T-helper 2 cell treated with Interferon-gamma antibody and Interleukin-4, amounts not matched to agents 5 μg/mL and 100 μg/mL, for 36 hours (primary cell): ENCODE data around the gene CAMTA1.
A peak's percentile ranks its signal among the peaks of the same experiment; 100 is the strongest.

ENCODE experiments used
- DNase-seq: peaks from one replicate; pipeline ENCODE4 v3.0.0; 2021; ENCODE audit warnings: low spot score
- H3K27ac Mint-ChIP-seq: one replicate; pipeline ENCODE4 v1.8.0; 2021; ENCODE audit warnings: mild to moderate bottlenecking, mixed read lengths
- H3K27me3 Mint-ChIP-seq: one replicate; pipeline ENCODE4 v1.8.0; 2021; ENCODE audit warnings: low read depth, mixed read lengths
- H3K36me3 Mint-ChIP-seq: one replicate; pipeline ENCODE4 v1.8.0; 2021; ENCODE audit warnings: low read depth, mixed read lengths
- H3K4me1 Mint-ChIP-seq: one replicate; pipeline ENCODE4 v1.8.0; 2021; ENCODE audit warnings: low read depth, mixed read lengths
- H3K4me3 Mint-ChIP-seq: one replicate; pipeline ENCODE4 v1.8.0; 2022; ENCODE audit warnings: mild to moderate bottlenecking, moderate library complexity, mixed read lengths
- H3K9me3 Mint-ChIP-seq: one replicate; pipeline ENCODE4 v1.8.0; 2021; ENCODE audit warnings: mixed read lengths

Gene CAMTA1

DNA sequence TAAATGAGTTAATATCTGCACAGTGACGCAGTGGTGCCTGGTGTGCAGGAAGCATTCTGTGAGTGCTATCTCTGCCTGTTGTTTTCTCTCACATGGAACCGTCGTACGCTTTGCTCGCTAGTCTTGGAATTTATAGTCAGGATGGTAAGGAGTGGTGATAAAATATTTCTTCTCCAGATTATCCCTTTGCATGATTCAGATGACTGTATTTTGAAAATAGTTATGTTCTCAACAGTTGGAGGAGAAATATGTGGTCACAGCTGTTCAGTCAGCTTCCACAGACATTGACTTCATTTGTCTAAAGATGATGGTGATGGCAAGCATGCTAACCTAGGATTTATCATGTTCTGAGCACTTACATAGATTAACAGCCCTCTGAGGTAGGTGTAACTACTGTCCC is 944.5 kb downstream of the CAMTA1 start:
- DNase-seq, result no peak
- Mint-ChIP-seq H3K27me3 (peaks cover 14% of the 10 kb centered on the region), H3K9me3 (no peaks in the 10 kb centered on the region), H3K27ac (no peak overlapping the region), H3K36me3 (no peaks in the 10 kb centered on the region), H3K4me3 (no peak overlapping the region), H3K4me1 (no peaks in the 10 kb centered on the region)

DNA sequence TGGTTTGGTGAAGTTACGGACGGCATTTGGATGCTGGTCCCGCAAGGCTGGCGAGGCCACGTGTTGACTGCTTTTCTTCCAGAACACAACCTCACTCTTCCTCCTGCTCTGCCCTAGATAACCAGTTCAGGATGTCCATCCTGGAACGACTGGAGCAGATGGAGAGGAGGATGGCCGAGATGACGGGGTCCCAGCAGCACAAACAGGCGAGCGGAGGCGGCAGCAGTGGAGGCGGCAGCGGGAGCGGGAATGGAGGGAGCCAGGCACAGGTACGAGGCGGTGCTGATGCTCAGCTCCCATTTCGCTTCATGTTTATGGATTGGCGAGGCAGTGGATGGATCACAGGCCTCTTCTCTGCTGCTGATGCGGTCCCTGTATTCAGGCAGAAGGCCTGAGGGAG is 947.1 kb downstream of the CAMTA1 start:
- Mint-ChIP-seq H3K36me3 (no peaks in the 10 kb centered on the region), H3K27ac (no peak overlapping the region), H3K9me3 (no peaks in the 10 kb centered on the region), H3K27me3 (peaks cover 6% of the 10 kb centered on the region), H3K4me1 (no peaks in the 10 kb centered on the region), H3K4me3 (no peak overlapping the region)
- no peak for DNase-seq

DNA sequence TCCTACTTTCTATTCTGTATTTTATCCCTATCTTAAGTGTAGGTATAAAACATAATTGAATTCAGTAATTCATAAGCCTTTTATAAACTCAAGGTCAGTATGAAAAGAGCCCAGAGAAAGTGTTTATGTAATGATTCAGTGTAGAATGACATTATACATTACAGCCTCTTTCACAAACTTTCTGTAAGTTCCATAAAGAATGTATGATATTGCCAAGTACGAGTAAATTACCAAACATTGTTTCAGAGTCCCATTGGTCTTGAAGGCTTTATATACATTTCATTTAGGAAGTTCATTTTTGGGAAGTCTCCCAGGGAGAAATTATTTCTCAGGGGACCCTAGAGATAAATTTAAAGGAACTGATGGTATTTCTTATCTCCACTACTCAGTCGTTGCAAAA is 948.0 kb downstream of the CAMTA1 start:
- DNase-seq, result no peak

DNA sequence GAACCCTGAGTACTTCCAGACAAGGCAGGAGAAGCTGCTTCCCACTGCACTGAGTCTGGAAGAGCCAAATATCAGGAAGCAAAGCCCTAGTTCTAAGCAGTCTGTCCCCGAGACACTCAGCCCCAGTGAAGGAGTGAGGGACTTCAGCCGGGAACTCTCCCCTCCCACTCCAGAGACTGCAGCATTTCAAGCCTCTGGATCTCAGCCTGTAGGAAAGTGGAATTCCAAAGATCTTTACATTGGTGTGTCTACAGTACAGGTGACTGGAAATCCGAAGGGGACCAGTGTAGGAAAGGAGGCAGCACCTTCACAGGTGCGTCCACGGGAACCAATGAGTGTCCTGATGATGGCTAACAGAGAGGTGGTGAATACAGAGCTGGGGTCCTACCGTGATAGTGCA is 952.8 kb downstream of the CAMTA1 start:
- Mint-ChIP-seq H3K36me3 (no peaks in the 10 kb centered on the region), H3K27me3 (no peaks in the 10 kb centered on the region)

More for the DNA sequence above, 948.0 kb downstream of the CAMTA1 start:
- H3K9me3 Mint-ChIP-seq, result no peaks in the 10 kb centered on the region
- no peak overlapping the region for H3K27ac Mint-ChIP-seq
- H3K4me1 Mint-ChIP-seq, result no peaks in the 10 kb centered on the region
- no peaks in the 10 kb centered on the region for H3K36me3 Mint-ChIP-seq
- no peak overlapping the region for H3K4me3 Mint-ChIP-seq
- H3K27me3 Mint-ChIP-seq, result peaks cover 6% of the 10 kb centered on the region

DNA sequence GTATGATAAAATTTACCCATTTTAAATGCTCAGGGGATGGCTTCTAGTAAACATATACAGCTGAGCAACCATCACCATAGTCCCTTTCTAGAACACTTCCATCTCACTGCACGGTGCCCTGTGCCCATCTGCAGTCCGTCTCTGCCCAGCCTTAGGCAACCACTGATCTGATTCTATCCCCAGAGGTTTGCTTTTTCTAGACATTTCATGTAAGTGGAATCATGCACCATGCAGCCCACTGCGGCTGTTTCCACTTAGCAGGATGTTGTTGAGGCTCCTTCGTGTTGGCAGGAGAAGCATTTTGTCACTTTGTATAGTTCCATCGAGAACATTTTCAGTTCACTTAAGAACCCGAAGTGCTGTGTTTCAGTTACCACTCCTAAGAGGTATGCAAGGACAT is 958.1 kb downstream of the CAMTA1 start:
- Mint-ChIP-seq H3K27ac (no peak overlapping the region), H3K36me3 (no peaks in the 10 kb centered on the region), H3K9me3 (no peaks in the 10 kb centered on the region), H3K27me3 (no peaks in the 10 kb centered on the region), H3K4me3 (no peak overlapping the region), H3K4me1 (no peaks in the 10 kb centered on the region)
- DNase-seq, result no peak

More for the DNA sequence above, 952.8 kb downstream of the CAMTA1 start:
- Mint-ChIP-seq H3K4me1 (no peaks in the 10 kb centered on the region), H3K9me3 (no peaks in the 10 kb centered on the region), H3K27ac (no peak overlapping the region), H3K4me3 (no peak overlapping the region)
- no peak for DNase-seq

DNA sequence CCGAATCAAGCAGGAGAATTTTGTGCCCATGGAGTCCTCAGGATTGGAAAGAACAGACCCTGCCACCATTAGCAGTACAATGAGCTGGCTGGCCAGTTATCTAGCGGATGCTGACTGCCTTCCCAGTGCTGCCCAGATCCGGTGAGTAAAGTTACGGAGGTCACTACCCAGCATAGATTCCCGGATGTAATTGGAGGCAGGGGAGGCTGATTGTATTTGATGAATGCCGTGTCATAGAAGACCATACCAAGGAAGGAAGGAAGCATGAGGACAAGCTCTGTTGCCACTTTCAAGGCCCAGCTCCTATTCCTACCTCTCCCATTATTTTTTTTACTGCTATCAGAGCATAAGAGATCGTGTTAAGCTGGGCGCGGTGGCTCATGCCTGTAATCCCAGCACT is 959.6 kb downstream of the CAMTA1 start:
- H3K27me3 Mint-ChIP-seq, result no peaks in the 10 kb centered on the region
- H3K4me3 Mint-ChIP-seq, result no peak overlapping the region
- H3K36me3 Mint-ChIP-seq, result no peaks in the 10 kb centered on the region
- no peaks in the 10 kb centered on the region for H3K9me3 Mint-ChIP-seq
- no peak for DNase-seq
- H3K27ac Mint-ChIP-seq, result no peak overlapping the region
- no peaks in the 10 kb centered on the region for H3K4me1 Mint-ChIP-seq

DNA sequence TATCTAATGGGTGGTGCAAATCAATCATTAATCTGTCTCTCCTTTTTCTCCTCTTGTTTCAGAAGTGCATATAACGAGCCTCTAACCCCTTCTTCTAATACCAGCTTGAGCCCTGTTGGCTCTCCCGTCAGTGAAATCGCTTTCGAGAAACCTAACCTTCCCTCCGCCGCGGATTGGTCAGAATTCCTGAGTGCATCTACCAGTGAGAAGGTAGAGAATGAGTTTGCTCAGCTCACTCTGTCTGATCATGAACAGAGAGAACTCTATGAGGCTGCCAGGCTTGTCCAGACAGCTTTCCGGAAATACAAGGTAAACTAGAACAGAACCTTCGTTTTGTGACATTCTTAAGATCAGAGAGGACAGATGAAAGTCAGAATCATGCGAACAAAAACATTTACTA is 960.5 kb downstream of the CAMTA1 start:
- Mint-ChIP-seq H3K9me3 (no peaks in the 10 kb centered on the region), H3K36me3 (no peaks in the 10 kb centered on the region), H3K4me3 (no peak overlapping the region), H3K27me3 (no peaks in the 10 kb centered on the region), H3K27ac (no peak overlapping the region), H3K4me1 (no peaks in the 10 kb centered on the region)
- no peak for DNase-seq

DNA sequence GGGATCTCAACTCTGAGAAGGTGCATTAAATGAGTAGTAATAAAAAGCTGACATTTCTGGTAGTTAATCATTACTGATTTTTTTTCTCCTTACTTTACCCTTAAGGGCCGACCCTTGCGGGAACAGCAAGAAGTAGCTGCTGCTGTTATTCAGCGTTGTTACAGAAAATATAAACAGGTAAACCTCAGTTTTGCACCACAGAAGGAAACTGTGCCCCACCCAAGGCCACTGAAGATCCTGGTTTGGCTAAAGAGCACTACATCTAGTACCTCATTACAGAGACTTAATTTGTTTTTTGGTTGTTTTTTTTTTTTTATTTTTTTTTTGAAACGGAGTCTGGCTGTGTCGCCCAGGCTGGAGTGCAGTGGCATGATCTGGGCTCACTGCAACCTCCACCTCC is 962.4 kb downstream of the CAMTA1 start:
- Mint-ChIP-seq H3K9me3 (no peaks in the 10 kb centered on the region), H3K4me1 (peaks cover 5% of the 10 kb centered on the region), H3K4me3 (no peak overlapping the region), H3K36me3 (no peaks in the 10 kb centered on the region), H3K27me3 (peaks cover 3% of the 10 kb centered on the region), H3K27ac (no peak overlapping the region)
- no peak for DNase-seq

DNA sequence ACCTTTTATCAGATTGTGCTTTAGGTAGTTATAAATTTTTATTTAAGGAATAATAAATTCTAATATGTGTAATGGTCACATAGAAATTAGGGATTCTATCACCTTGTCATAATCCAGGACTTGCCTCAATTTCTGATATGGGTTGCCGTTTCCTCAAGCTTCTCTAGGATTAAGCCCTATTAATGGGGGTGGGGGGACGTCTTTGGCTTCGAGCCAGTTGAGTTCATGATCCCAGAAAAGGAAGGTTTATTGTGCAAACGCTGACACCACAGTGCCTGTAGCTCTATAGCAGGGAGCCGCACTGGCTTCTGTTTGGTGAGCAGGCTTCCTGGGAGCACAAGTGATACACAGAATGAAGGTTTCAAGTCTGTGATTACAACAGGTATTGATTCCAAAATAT is 963.9 kb downstream of the CAMTA1 start:
- Mint-ChIP-seq H3K36me3 (no peaks in the 10 kb centered on the region), H3K27me3 (peaks cover 18% of the 10 kb centered on the region), H3K4me1 (peaks cover 11% of the 10 kb centered on the region), H3K9me3 (no peaks in the 10 kb centered on the region), H3K27ac (no peak overlapping the region), H3K4me3 (no peak overlapping the region)
- DNase-seq, result no peak

DNA sequence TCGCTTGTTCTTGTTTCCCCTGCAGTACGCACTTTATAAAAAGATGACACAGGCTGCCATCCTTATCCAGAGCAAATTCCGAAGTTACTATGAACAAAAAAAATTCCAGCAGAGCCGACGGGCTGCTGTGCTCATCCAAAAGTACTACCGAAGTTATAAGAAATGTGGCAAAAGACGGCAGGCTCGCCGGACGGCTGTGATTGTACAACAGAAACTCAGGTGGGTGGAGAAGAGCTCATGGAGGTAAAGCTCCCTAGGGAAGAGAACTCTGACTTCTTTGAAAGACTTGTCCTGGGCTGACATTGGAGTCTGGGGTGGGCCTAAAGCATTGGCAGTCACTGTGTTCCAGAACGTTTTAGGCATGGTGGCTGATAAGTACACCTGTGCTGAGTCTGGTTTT is 965.9 kb downstream of the CAMTA1 start:
- H3K4me1 Mint-ChIP-seq, result peaks cover 13% of the 10 kb centered on the region
- H3K4me3 Mint-ChIP-seq, result no peak overlapping the region
- no peaks in the 10 kb centered on the region for H3K9me3 Mint-ChIP-seq
- H3K36me3 Mint-ChIP-seq, result no peaks in the 10 kb centered on the region
- no peak overlapping the region for H3K27ac Mint-ChIP-seq
- DNase-seq, result no peak
- H3K27me3 Mint-ChIP-seq, result peaks cover 27% of the 10 kb centered on the region

DNA sequence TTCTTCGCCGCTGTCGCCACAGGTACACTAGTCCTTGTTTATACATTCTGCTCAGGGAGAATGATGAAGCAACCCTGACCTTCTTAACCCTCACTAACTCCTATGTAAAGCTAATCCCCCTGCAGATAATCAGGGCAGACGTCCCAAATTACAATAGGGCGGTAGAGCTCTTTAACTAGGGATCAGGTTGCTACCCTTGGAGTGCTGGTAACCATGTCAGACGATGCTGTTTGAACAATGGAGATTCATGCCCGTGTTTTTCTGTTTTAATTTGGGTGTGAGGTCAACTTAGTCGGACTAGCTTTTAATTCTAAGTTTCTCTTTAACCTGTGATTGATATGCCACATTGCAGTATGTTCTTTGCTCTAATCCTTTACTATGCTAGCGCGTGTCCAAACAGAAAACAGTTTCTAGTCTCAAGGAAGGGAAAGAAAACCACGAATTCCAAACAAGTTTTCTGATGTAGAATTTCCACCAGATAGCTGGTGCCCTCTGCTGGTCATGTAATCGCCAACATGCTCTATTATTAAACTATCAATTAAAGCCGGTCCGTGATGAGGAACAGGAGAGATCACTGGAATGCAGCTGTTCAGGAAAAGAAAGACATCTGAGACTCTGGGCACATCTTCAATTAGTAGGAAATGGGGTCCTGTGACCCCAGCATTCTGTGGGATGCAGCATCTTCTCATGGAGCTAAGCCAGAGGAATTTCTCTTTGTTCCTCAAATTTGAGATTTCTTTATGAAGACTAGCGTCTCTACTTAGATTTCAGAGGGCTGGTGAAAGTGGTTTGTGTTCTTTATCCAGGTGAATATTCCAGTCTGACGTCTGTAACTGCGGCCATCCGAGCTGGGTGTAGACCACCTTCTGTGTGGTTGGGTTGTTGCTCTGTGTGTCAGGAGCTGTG is 967.5 kb downstream of the CAMTA1 start:
- DNase-seq, result no peak
- peaks cover 27% of the 10 kb centered on the region for H3K27me3 Mint-ChIP-seq
- no peaks in the 10 kb centered on the region for H3K36me3 Mint-ChIP-seq
- H3K9me3 Mint-ChIP-seq, result no peaks in the 10 kb centered on the region
- H3K4me3 Mint-ChIP-seq, result peak overlapping the region; percentile 18
- no peak overlapping the region for H3K27ac Mint-ChIP-seq
- H3K4me1 Mint-ChIP-seq, result peaks cover 13% of the 10 kb centered on the region

DNA sequence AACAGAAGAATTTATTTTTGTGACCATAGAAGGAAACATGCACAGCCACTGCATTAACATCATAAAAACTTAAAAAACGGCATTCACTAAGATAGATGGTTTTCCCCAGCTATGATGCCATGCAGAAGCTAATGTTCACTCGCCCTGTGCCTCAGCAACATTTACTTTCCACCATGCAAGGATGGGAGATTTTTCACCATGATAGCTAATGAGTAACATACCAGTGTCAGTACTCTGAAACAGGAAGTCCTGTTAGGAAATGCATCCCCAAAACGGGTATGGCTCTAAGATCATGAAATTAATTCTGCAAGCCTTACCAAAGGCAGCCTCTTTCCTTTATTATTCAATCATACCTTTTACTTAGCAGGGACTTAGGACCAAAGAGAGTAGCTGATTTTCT is 968.4 kb downstream of the CAMTA1 start:
- peaks cover 13% of the 10 kb centered on the region for H3K4me1 Mint-ChIP-seq
- no peaks in the 10 kb centered on the region for H3K9me3 Mint-ChIP-seq
- no peak overlapping the region for H3K4me3 Mint-ChIP-seq
- no peaks in the 10 kb centered on the region for H3K36me3 Mint-ChIP-seq
- no peak for DNase-seq
- peaks cover 27% of the 10 kb centered on the region for H3K27me3 Mint-ChIP-seq
- no peak overlapping the region for H3K27ac Mint-ChIP-seq

DNA sequence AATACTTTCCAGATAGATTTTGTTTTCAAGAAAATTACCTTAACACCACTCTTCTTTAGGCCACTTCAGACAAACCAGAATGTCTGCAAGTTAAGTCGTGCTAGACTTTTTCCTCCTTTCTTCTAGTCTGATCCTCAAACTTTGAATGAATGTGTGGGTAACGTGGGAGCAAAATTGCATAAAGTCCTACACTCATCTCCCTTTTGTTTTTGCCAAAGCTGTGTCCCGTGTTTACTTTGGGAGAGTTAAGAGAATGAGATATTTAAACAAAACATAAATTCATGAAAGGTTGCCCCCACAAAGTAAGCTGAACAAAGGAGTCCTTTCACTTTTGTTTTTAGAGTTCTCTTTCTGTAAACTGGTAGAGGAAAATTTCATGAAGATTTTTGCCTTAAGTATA is 969.0 kb downstream of the CAMTA1 start:
- DNase-seq, result no peak
- H3K27me3 Mint-ChIP-seq, result peaks cover 27% of the 10 kb centered on the region
- H3K4me1 Mint-ChIP-seq, result peaks cover 13% of the 10 kb centered on the region
- no peaks in the 10 kb centered on the region for H3K36me3 Mint-ChIP-seq
- no peak overlapping the region for H3K27ac Mint-ChIP-seq
- H3K4me3 Mint-ChIP-seq, result peak overlapping the region; percentile 16
- H3K9me3 Mint-ChIP-seq, result no peaks in the 10 kb centered on the region

DNA sequence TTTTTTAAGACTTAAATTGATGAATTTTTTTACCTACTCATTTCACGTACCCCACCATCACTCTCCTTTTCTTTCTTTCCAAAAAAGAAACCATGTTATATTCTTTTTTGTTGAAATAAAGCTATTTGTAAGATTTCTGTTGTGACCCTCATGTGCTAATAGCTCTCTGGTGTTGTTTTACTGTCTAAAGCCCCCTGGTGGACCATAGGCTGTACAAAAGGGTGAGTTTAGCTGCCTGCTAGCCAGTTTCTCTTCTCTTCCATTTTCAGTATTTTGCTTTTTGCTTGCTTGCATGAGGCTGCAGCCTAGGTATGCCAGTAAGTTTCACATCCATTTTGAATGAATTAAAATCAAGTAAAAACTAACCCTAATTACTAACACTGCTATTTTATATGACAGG is 970.2 kb downstream of the CAMTA1 start:
- Mint-ChIP-seq H3K4me1 (peaks cover 13% of the 10 kb centered on the region), H3K27ac (no peak overlapping the region), H3K9me3 (no peaks in the 10 kb centered on the region), H3K4me3 (no peak overlapping the region), H3K27me3 (peaks cover 30% of the 10 kb centered on the region), H3K36me3 (no peaks in the 10 kb centered on the region)
- no peak for DNase-seq

DNA sequence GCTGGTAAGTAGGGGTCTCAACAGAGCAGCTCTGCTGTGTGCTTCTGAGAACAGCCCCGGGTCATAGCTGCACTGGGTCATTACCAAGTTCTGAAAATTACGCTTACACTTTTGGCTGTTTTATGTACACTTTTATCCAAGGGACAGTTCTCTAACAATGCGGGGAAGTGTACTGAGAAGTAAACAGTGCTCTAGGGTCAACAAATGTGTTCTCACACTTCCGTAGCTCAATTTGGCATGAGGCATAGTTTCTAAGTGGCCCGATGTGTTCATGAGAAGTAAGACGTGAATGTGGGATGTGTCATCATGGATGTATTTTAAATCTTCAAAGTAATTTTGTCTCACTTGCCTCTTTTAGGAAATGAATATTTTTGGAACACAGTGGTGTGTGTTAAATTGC is 975.0 kb downstream of the CAMTA1 start:
- H3K4me1 Mint-ChIP-seq, result no peaks in the 10 kb centered on the region
- no peaks in the 10 kb centered on the region for H3K36me3 Mint-ChIP-seq
- H3K27ac Mint-ChIP-seq, result no peak overlapping the region
- peaks cover 40% of the 10 kb centered on the region for H3K27me3 Mint-ChIP-seq
- no peak overlapping the region for H3K4me3 Mint-ChIP-seq
- no peak for DNase-seq
- no peaks in the 10 kb centered on the region for H3K9me3 Mint-ChIP-seq
